Transverse colon (tissue), 4 donors: ENCODE measurements around the gene LRRC75B. TPM values are rescaled to one million over a fixed set of nuclear protein-coding genes. Genes with fewer than 3 reads are reported as not detected.

Source experiments
- DNase-seq: peaks from one replicate; pipeline ENCODE4 v3.0.0-alpha.2; 2019
- H3K27ac ChIP-seq, 4 donors: fragments of 200-600 bp; sonication (generic); 2 replicates each; pipeline ENCODE4 v1.5.1; 2016 to 2018; ENCODE audit warnings: inconsistent platforms in 4 of 4
- H3K27me3 ChIP-seq: fragments of 200-600 bp; sonication (generic); 2 replicates; pipeline ENCODE4 v1.5.1; 2017; ENCODE audit warnings: inconsistent platforms
- H3K36me3 ChIP-seq, 4 donors: fragments of 200-600 bp; sonication (generic); 2 replicates each; pipeline ENCODE4 v1.5.1; 2017 to 2019; ENCODE audit warnings: inconsistent platforms in 4 of 4
- H3K4me1 ChIP-seq, 4 donors: fragments of 200-600 bp; sonication (generic); 2 replicates each; pipeline ENCODE4 v1.5.1; 2017 to 2020; ENCODE audit warnings: inconsistent platforms in 4 of 4
- H3K4me3 ChIP-seq, 4 donors: fragments of 200-600 bp; sonication (generic); 1 replicate in 1 of 4; 2 replicates in 3 of 4; pipeline versions ENCODE4 v1.5.1 to v1.6.1; 2017 to 2019; ENCODE audit warnings: inconsistent platforms in 4 of 4
- H3K9me3 ChIP-seq, 2 donors: fragments of 200-600 bp; sonication (generic); 2 replicates each; pipeline ENCODE4 v1.5.1; 2017 to 2019; ENCODE audit warnings: inconsistent platforms in 2 of 2
- CTCF ChIP-seq, 5 experiments: fragments of 200-600 bp in 3 of 5; fragments of 450-650 bp in 2 of 5; sonication (generic) in 3 of 5; IDR thresholded peaks; 1 replicate in 2 of 5; 2 replicates in 3 of 5; pipeline ENCODE4 v1.5.1; 2016 to 2017; ENCODE audit warnings: antibody characterized with exemption in 5 of 5, inconsistent platforms in 3 of 5, mild to moderate bottlenecking in 2 of 5, moderate library complexity in 1 of 5
- EP300 ChIP-seq: sonication (generic); formaldehyde crosslinking; IDR thresholded peaks from one replicate; pipeline ENCODE4 v1.6.1; 2017; ENCODE audit warnings: antibody characterized with exemption, low read depth
- POLR2A ChIP-seq: fragments of 450-650 bp; IDR thresholded peaks from one replicate; pipeline ENCODE4 v1.6.1; 2016; ENCODE audit warnings: antibody characterized with exemption, mild to moderate bottlenecking, moderate library complexity
- POLR2AphosphoS5 ChIP-seq, 3 donors: sonication (generic); formaldehyde crosslinking; IDR thresholded peaks; one replicate each; pipeline ENCODE4 v1.6.1; 2016; ENCODE audit warnings: antibody characterized with exemption in 3 of 3
- WGBS, 2 donors: methylation state at CpG; one replicate each; pipeline ENCODE4 v1.1.5; 2018; ENCODE audit warnings: low coverage in 1 of 2; 5-methylcytosine and 5-hydroxymethylcytosine counted together
- in situ Hi-C, 4 donors: fragments of 200-750 bp; cut with MboI; loops; one replicate each; pipeline versions ENCODE4 v1.15.0 to v1.15.1; 2017; ENCODE audit warnings: low sequenced_read_pairs in 3 of 4, low pct_ligation_motif_present in 1 of 4, low pct_unique_long_range_greater_than_20kb in 1 of 4
- intact Hi-C: fragments of 100-400 bp; cut with DNase I; formaldehyde crosslinking; loops from one replicate; pipeline ENCODE4 v1.15.1; 2023; ENCODE audit warnings: low total_unique reads
- total RNA-seq, 4 donors: library from RNA; depleted of rRNA; stranded (reverse); fragments of >200 nt; gene quantifications; one replicate each; pipeline ENCODE4 v1.1.0, GENCODE V29; 2016

The LRRC75B gene
- total RNA-seq, 4 donors from 2014 or later, result 13.3 to 20.6 (median 16.6) TPM

GRCh38 chr22:24576778-24577177, 16.1 kb downstream of the LRRC75B start:
- H3K9me3 ChIP-seq, result no peaks in the 10 kb centered on the region
- peaks cover 0 to 23% (median 9%) of the 10 kb centered on the region in 4 donors for H3K36me3 ChIP-seq
- TF ChIP-seq CTCF (IDR thresholded peaks at IDR 0.05) (no peak), POLR2AphosphoS5 (IDR thresholded peaks at IDR 0.05) (no peak)
- in situ Hi-C loops, result no loop called here
- no peak for DNase-seq
- no peak overlapping the region for H3K27ac ChIP-seq
- intact Hi-C loops, result no loop called here
- WGBS, 2 donors, result 11 to 55% methylated on average over 1 of the region's 1 CpG
- peaks cover 7 to 42% (median 24%) of the 10 kb centered on the region in 4 donors for H3K4me1 ChIP-seq
- H3K27me3 ChIP-seq, result no peaks in the 10 kb centered on the region
- H3K4me3 ChIP-seq, result no peak overlapping the region

GRCh38 chr22:24571266-24571665, 21.6 kb downstream of the LRRC75B start:
- TF ChIP-seq CTCF (IDR thresholded peaks at IDR 0.05) (no peak), POLR2AphosphoS5 (IDR thresholded peaks at IDR 0.05) (no peak), POLR2A (no peak), EP300 (no peak)
- H3K4me3 ChIP-seq, result no peak overlapping the region
- no peak for DNase-seq
- peaks cover 0 to 6% (median 0%) of the 10 kb centered on the region in 4 donors for H3K4me1 ChIP-seq
- no peak overlapping the region for H3K27ac ChIP-seq
- H3K27me3 ChIP-seq, result no peaks in the 10 kb centered on the region
- H3K9me3 ChIP-seq, result no peaks in the 10 kb centered on the region
- in situ Hi-C loops (no loop called here), intact Hi-C loops (no loop called here)
- peaks cover 0 to 46% (median 21%) of the 10 kb centered on the region in 4 donors for H3K36me3 ChIP-seq
- 95 to 96% methylated on average over 4 to 7 of the region's 7 CpGs for WGBS, 2 donors

GRCh38 chr22:24567668-24568067, 25.2 kb downstream of the LRRC75B start:
- Histone ChIP-seq H3K4me1 (peaks cover 0 to 24% (median 0%) of the 10 kb centered on the region in 4 donors), H3K27ac (no peak overlapping the region), H3K9me3 (no peaks in the 10 kb centered on the region), H3K36me3 (peaks cover 0 to 36% (median 13%) of the 10 kb centered on the region in 4 donors), H3K4me3 (no peak overlapping the region), H3K27me3 (no peaks in the 10 kb centered on the region)
- no peak for DNase-seq
- intact Hi-C loops, result no loop called here
- TF ChIP-seq CTCF (IDR thresholded peaks at IDR 0.05) (no peak), EP300 (no peak), POLR2AphosphoS5 (IDR thresholded peaks at IDR 0.05) (no peak), POLR2A (no peak)
- in situ Hi-C loops, result no loop called here
- 82 to 87% methylated on average over 3 to 10 of the region's 10 CpGs for WGBS, 2 donors

- peaks cover 0 to 24% (median 0%) of the 10 kb centered on the region in 4 donors for H3K4me1 ChIP-seq
- H3K27me3 ChIP-seq, result no peaks in the 10 kb centered on the region
- no peak for DNase-seq
- in situ Hi-C loops, result no loop called here
- H3K9me3 ChIP-seq, result no peaks in the 10 kb centered on the region
- intact Hi-C loops, result no loop called here
- TF ChIP-seq POLR2A (no peak), CTCF (IDR thresholded peaks at IDR 0.05) (no peak), POLR2AphosphoS5 (IDR thresholded peaks at IDR 0.05) (no peak), EP300 (no peak)
- H3K27ac ChIP-seq, result no peak overlapping the region
- H3K36me3 ChIP-seq, result peaks cover 0 to 29% (median 11%) of the 10 kb centered on the region in 4 donors
- no peak overlapping the region for H3K4me3 ChIP-seq
- WGBS, 2 donors, result 78 to 79% methylated on average over 4 to 8 of the region's 8 CpGs
These were observed 25.9 kb downstream of the LRRC75B start for GRCh38 chr22:24566899-24567511.
